Left lobe of liver (tissue), 2 donors: ENCODE data around the gene CDH22. TPM values are rescaled to one million over a fixed set of nuclear protein-coding genes. Genes with fewer than 3 reads are reported as not detected.

Experiments used
- ATAC-seq: fragments of 200-7000 bp; cut with Tn5 transposase; one replicate; pipeline ENCODE4 v1.9.1; 2020; ENCODE audit warnings: mild to moderate bottlenecking, moderate library complexity
- DNase-seq: peaks from one replicate; pipeline ENCODE4 v3.0.0-alpha.2; 2020; ENCODE audit warnings: low spot score
- total RNA-seq: library from RNA; stranded (reverse); gene quantifications from one replicate; pipeline ENCODE4 v1.2.1, GENCODE V29; 2021
- donor health status: DM: no; HTN: no; CAD: no; lungs with moderate emphysema.
- donor health status: DM: no; HTN: yes; CAD: no.

The CDH22 gene
- total RNA-seq, 1 donor from 2014 or later: 0.08 TPM

- no peak for DNase-seq
- no peak for ATAC-seq
Measured at GRCh38 chr20:46251211-46251673, 57.1 kb downstream of the CDH22 start.

GRCh38 chr20:46250772-46251171, 57.5 kb downstream of the CDH22 start:
- no peak for DNase-seq
- no peak for ATAC-seq

GRCh38 chr20:46249671-46250070, 58.6 kb downstream of the CDH22 start:
- no peak for DNase-seq
- ATAC-seq: no peak

- no peak for DNase-seq
Measured at GRCh38 chr20:46246559-46246958, 61.7 kb downstream of the CDH22 start.

GRCh38 chr20:46243707-46244628, 64.3 kb downstream of the CDH22 start:
- ATAC-seq (no peak), DNase-seq (no peak)

More at GRCh38 chr20:46246559-46246958, 61.7 kb downstream of the CDH22 start:
- ATAC-seq: no peak

GRCh38 chr20:46242390-46242789, 65.9 kb downstream of the CDH22 start:
- no peak for ATAC-seq

GRCh38 chr20:46240881-46241280, 67.4 kb downstream of the CDH22 start:
- no peak for ATAC-seq

More at GRCh38 chr20:46242390-46242789, 65.9 kb downstream of the CDH22 start:
- DNase-seq: no peak

GRCh38 chr20:46240065-46240464, 68.2 kb downstream of the CDH22 start:
- ATAC-seq: no peak
- no peak for DNase-seq

More at GRCh38 chr20:46240881-46241280, 67.4 kb downstream of the CDH22 start:
- no peak for DNase-seq

- DNase-seq (no peak), ATAC-seq (no peak)
Measured at GRCh38 chr20:46237736-46238135, 70.6 kb downstream of the CDH22 start.

- no peak for ATAC-seq
- no peak for DNase-seq
Measured at GRCh38 chr20:46237227-46237626, 71.1 kb downstream of the CDH22 start.

- DNase-seq (no peak), ATAC-seq (no peak)
Measured at GRCh38 chr20:46235077-46235476, 73.2 kb downstream of the CDH22 start.

- ATAC-seq (no peak), DNase-seq (no peak)
Measured at GRCh38 chr20:46233701-46234100, 74.6 kb downstream of the CDH22 start.

- ATAC-seq: no peak
Measured at GRCh38 chr20:46232539-46232938, 75.8 kb downstream of the CDH22 start.

GRCh38 chr20:46230801-46231282, 77.5 kb downstream of the CDH22 start:
- DNase-seq (no peak), ATAC-seq (peak; percentile 58)

More at GRCh38 chr20:46232539-46232938, 75.8 kb downstream of the CDH22 start:
- no peak for DNase-seq

- DNase-seq: no peak
- ATAC-seq: no peak
Measured at GRCh38 chr20:46230106-46230491, 78.2 kb downstream of the CDH22 start.

- DNase-seq (no peak), ATAC-seq (no peak)
Measured at GRCh38 chr20:46229478-46230105, 78.7 kb downstream of the CDH22 start.

GRCh38 chr20:46228670-46229069, 79.6 kb downstream of the CDH22 start:
- ATAC-seq (no peak), DNase-seq (no peak)

GRCh38 chr20:46227272-46227767, 81.0 kb downstream of the CDH22 start:
- ATAC-seq: no peak
- no peak for DNase-seq

GRCh38 chr20:46226602-46227001, 81.7 kb downstream of the CDH22 start:
- ATAC-seq (no peak), DNase-seq (no peak)

- no peak for DNase-seq
Measured at GRCh38 chr20:46222521-46223007, 85.7 kb downstream of the CDH22 start.

GRCh38 chr20:46221256-46221833, 87.0 kb downstream of the CDH22 start:
- no peak for DNase-seq
- no peak for ATAC-seq

More at GRCh38 chr20:46222521-46223007, 85.7 kb downstream of the CDH22 start:
- no peak for ATAC-seq
